IMR-90 (cell line): ENCODE results near the gene GATAD2A. TPM values are rescaled to one million over a fixed set of nuclear protein-coding genes. Genes with fewer than 3 reads are reported as not detected.

Source experiments
- ATAC-seq: fragments of 200-7000 bp; cut with Tn5 transposase; 2 replicates; pipeline ENCODE4 v1.9.1; 2020; ENCODE audit warnings: low read depth, mild to moderate bottlenecking, moderate library complexity
- BruUV-seq: library from RNA; stranded (reverse); fragments of 400-500 nt; replicated peaks from 2 replicates; lab custom pipeline; 2021; lab: Mats Ljungman, UMichigan
- CTCF ChIA-PET: fragments of 300-600 bp; formaldehyde crosslinking; extraction: SDS; loops from one replicate; lab custom pipeline; 2021; ENCODE audit warnings: antibody characterized with exemption; lab: Yijun Ruan, JAX
- POLR2A ChIA-PET: fragments of 300-600 bp; sonication (Branson Sonifier 250); formaldehyde crosslinking; loops from one replicate; lab custom pipeline; 2022; ENCODE audit warnings: antibody characterized with exemption; ENCODE audit not compliant: unreplicated experiment; lab: Charles Lee
- DNase-seq: peaks from one replicate; pipeline ENCODE4 v3.0.0; 2013
- H2AFZ ChIP-seq: replicated peaks from 2 replicates; pipeline ENCODE3; 2013; ENCODE audit warnings: low read length, mild to moderate bottlenecking; ENCODE audit not compliant: poor library complexity
- H2AK5ac ChIP-seq: 2 replicates; pipeline ENCODE4 v1.6.1; 2013; ENCODE audit warnings: low read depth, low read length, inconsistent platforms
- H2AK9ac ChIP-seq: replicated peaks from 2 replicates; pipeline ENCODE3; 2013; ENCODE audit warnings: mild to moderate bottlenecking, low read depth, low read length, moderate library complexity; ENCODE audit not compliant: poor library complexity
- H2BK120ac ChIP-seq: 2 replicates; pipeline ENCODE4 v1.6.1; 2013; ENCODE audit warnings: low read depth, low read length, inconsistent platforms
- H2BK15ac ChIP-seq: 3 replicates; pipeline ENCODE4 v1.6.1; 2013; ENCODE audit warnings: low read depth, low read length, inconsistent platforms
- H2BK20ac ChIP-seq: 2 replicates; pipeline ENCODE4 v1.6.1; 2013; ENCODE audit warnings: low read depth, mild to moderate bottlenecking, inconsistent platforms, low read length, moderate library complexity
- H2BK5ac ChIP-seq: 2 replicates; pipeline ENCODE4 v1.6.1; 2013; ENCODE audit warnings: mild to moderate bottlenecking, low read depth, low read length, inconsistent platforms; ENCODE audit not compliant: poor library complexity, severe bottlenecking
- H3K14ac ChIP-seq: replicated peaks from 2 replicates; pipeline ENCODE4 v1.6.1; 2013; ENCODE audit warnings: low read depth, low read length, inconsistent platforms
- H3K18ac ChIP-seq: 2 replicates; pipeline ENCODE4 v1.6.1; 2013; ENCODE audit warnings: low read depth, low read length, control low read depth
- H3K23ac ChIP-seq: 2 replicates; pipeline ENCODE4 v1.6.1; 2013; ENCODE audit warnings: low read depth, low read length, inconsistent platforms
- H3K27ac ChIP-seq: 2 replicates; pipeline ENCODE4 v1.5.1; 2013; ENCODE audit warnings: mild to moderate bottlenecking, control low read depth, low read length; ENCODE audit not compliant: insufficient read depth
- H3K27me3 ChIP-seq: 2 replicates; pipeline ENCODE4 v1.6.1; 2013; ENCODE audit warnings: low read length; ENCODE audit not compliant: control insufficient read depth, insufficient read depth
- H3K36me3 ChIP-seq: 2 replicates; pipeline ENCODE4 v1.6.1; 2013; ENCODE audit warnings: low read length, mixed read lengths; ENCODE audit not compliant: control insufficient read depth, insufficient read depth
- H3K4ac ChIP-seq: 2 replicates; pipeline ENCODE4 v1.6.1; 2013; ENCODE audit warnings: low read depth, low read length, inconsistent platforms
- H3K4me1 ChIP-seq: 2 replicates; pipeline ENCODE4 v1.6.1; 2013; ENCODE audit warnings: low read length, mixed read lengths; ENCODE audit not compliant: control insufficient read depth, insufficient read depth
- H3K4me2 ChIP-seq: 2 replicates; pipeline ENCODE4 v1.6.1; 2013; ENCODE audit warnings: low read depth, mild to moderate bottlenecking, control low read depth, low read length, moderate library complexity
- H3K4me3 ChIP-seq: 2 replicates; pipeline ENCODE4 v1.5.1; 2013; ENCODE audit warnings: low read depth, mild to moderate bottlenecking, control low read depth, low read length, moderate library complexity; ENCODE audit not compliant: insufficient read depth
- H3K56ac ChIP-seq: 2 replicates; pipeline ENCODE4 v1.6.1; 2013; ENCODE audit warnings: low read length, inconsistent platforms; ENCODE audit not compliant: insufficient read depth; ENCODE audit errors: extremely low read depth
- H3K79me1 ChIP-seq, 2 experiments: 2 replicates each; pipeline ENCODE4 v1.6.1; 2013; ENCODE audit warnings: low read length in 2 of 2, inconsistent platforms in 1 of 2, low read depth in 1 of 2
- H3K9ac ChIP-seq: 2 replicates; pipeline ENCODE4 v1.6.1; 2013; ENCODE audit warnings: low read depth, low read length, control low read depth
- H3K9me1 ChIP-seq: 2 replicates; pipeline ENCODE4 v1.6.1; 2013; ENCODE audit warnings: low read length, inconsistent platforms; ENCODE audit not compliant: insufficient read depth
- H3K9me3 ChIP-seq: 2 replicates; pipeline ENCODE4 v1.6.1; 2013; ENCODE audit warnings: low read length; ENCODE audit not compliant: control insufficient read depth, insufficient read depth
- H4K20me1 ChIP-seq: 2 replicates; pipeline ENCODE4 v1.6.1; 2013; ENCODE audit warnings: low read length, inconsistent platforms; ENCODE audit not compliant: insufficient read depth
- H4K5ac ChIP-seq: 2 replicates; pipeline ENCODE4 v1.6.1; 2013; ENCODE audit warnings: mild to moderate bottlenecking, low read depth, low read length, control low read depth
- H4K8ac ChIP-seq, 2 experiments: 2 replicates each; pipeline ENCODE4 v1.6.1; 2013; ENCODE audit warnings: low read depth in 2 of 2, low read length in 2 of 2, control low read depth in 1 of 2, inconsistent platforms in 1 of 2
- H4K91ac ChIP-seq: 2 replicates; pipeline ENCODE4 v1.6.1; 2013; ENCODE audit warnings: low read depth, low read length, inconsistent platforms; ENCODE audit not compliant: insufficient read depth
- BHLHE40 ChIP-seq: fragments of 150-350 bp; IDR thresholded peaks from 2 replicates; pipeline ENCODE4 v1.6.1; 2016; ENCODE audit warnings: mild to moderate bottlenecking, low read depth, low read length
- CTCF ChIP-seq: conservative IDR thresholded peaks from 2 replicates; pipeline ENCODE4 v1.5.1; 2012; ENCODE audit warnings: mild to moderate bottlenecking, low read depth, low read length, improper control_type of control experiment
- MAFK ChIP-seq: IDR thresholded peaks from 2 replicates; pipeline ENCODE4 v1.6.1; 2012; ENCODE audit warnings: low read depth, low read length, improper control_type of control experiment
- MAZ ChIP-seq: IDR thresholded peaks from 2 replicates; pipeline ENCODE4 v1.6.1; 2012; ENCODE audit warnings: low read depth, mild to moderate bottlenecking, low read length, improper control_type of control experiment, moderate library complexity, borderline replicate concordance
- NFE2L2 ChIP-seq: fragments of 150-350 bp; IDR thresholded peaks from 2 replicates; pipeline ENCODE4 v1.6.1; 2016; ENCODE audit warnings: low read depth, mild to moderate bottlenecking, low read length
- POLR2A ChIP-seq: IDR thresholded peaks from 2 replicates; pipeline ENCODE4 v1.6.1; 2012; ENCODE audit warnings: mild to moderate bottlenecking, low read depth, low read length
- RAD21 ChIP-seq: IDR thresholded peaks from 2 replicates; pipeline ENCODE4 v1.6.1; 2012; ENCODE audit warnings: low read length, improper control_type of control experiment
- USF2 ChIP-seq: fragments of 150-350 bp; IDR thresholded peaks from 2 replicates; pipeline ENCODE4 v1.6.1; 2017; ENCODE audit warnings: mild to moderate bottlenecking, antibody characterized with exemption, low read length, low read depth
- WGBS, 2 experiments: methylation state at CpG; one replicate each; pipeline versions ENCODE4 v1.1.5 to v1.1.7; 2013; ENCODE audit warnings: missing lambda C conversion rate in 2 of 2; ENCODE audit not compliant: insufficient read length in 1 of 2; ENCODE audit errors: extremely low coverage in 2 of 2; 5-methylcytosine and 5-hydroxymethylcytosine counted together
- dilution Hi-C: fragments of 300-500 bp; cut with HindIII; formaldehyde crosslinking; loops from one replicate; pipeline ENCODE4 v1.14.3; 2018; ENCODE audit warnings: low sequenced_read_pairs; ENCODE audit not compliant: unreplicated experiment
- in situ Hi-C: fragments of 300-500 bp; cut with MboI; formaldehyde crosslinking; loops from 3 replicates; pipeline ENCODE4 v1.14.3; 2019; ENCODE audit warnings: low sequenced_read_pairs, inconsistent platforms, mixed read lengths
- intact Hi-C: fragments of 100-400 bp; cut with micrococcal nuclease; formaldehyde crosslinking; loops from 2 replicates; pipeline ENCODE4 v1.10.0; 2022
- polyA plus RNA-seq, 3 experiments: library from polyadenylated mRNA; depleted of rRNA; stranded (reverse); fragments of >200 nt; gene quantifications; 2 replicates each; pipeline ENCODE4 v1.2.3, GENCODE V29; 2012; ENCODE audit warnings: low replicate concordance in 1 of 3
- total RNA-seq: library from RNA; depleted of rRNA; stranded (reverse); fragments of >200 nt; gene quantifications from 2 replicates; pipeline ENCODE4 v1.2.3, GENCODE V29; 2012

Gene GATAD2A
- total and polyA plus RNA-seq, 2 of the 4 experiments (the other 2 are of a cell fraction): 23.5 to 33.2 TPM

- Histone ChIP-seq H3K36me3 (no peaks in the 10 kb centered on the region), H3K56ac (no peak overlapping the region), H2AK9ac (peak overlapping the region; percentile 72), H4K91ac (no peak overlapping the region), H4K5ac (no peak overlapping the region), H2AK5ac (0 out of 2 replicates have a peak overlapping the region, but pooled peaks have one; percentile 14), H3K9me3 (no peaks in the 10 kb centered on the region), H3K9ac (no peak overlapping the region), H3K27me3 (no peaks in the 10 kb centered on the region), H2BK20ac (no peak overlapping the region), H3K4me3 (no peak overlapping the region), H3K14ac (no peak overlapping the region), H2BK120ac (no peak overlapping the region), H3K18ac (no peak overlapping the region), H2AFZ (peak overlapping the region; percentile 43), H3K23ac (no peak overlapping the region), H2BK5ac (no peak overlapping the region), H3K4ac (no peak overlapping the region), H3K4me1 (peaks cover 5% of the 10 kb centered on the region), H4K20me1 (no peaks in the 10 kb centered on the region), H2BK15ac (no peak overlapping the region), H3K9me1 (0 out of 2 replicates have a peak, but pooled peaks cover 3% of the 10 kb centered on the region), H3K79me1 (no peaks in the 10 kb centered on the region; a peak in 1 of 4 replicates), H3K4me2 (no peak overlapping the region), H3K27ac (no peak overlapping the region), H4K8ac (no peak overlapping the region)
- in situ Hi-C loops (loop anchor here (5.0 kb wide), 1 partner anchor 124 kb away; no protein-coding TSS in a partner anchor), dilution Hi-C loops (no loop called here), intact Hi-C loops (no loop called here)
- ChIA-PET POLR2A (no interaction called here), CTCF (interaction anchor here (0.9 kb wide), 1 partner anchor 121 kb away, joined by 4 read pairs; no protein-coding TSS in a partner anchor)
- WGBS, 2 experiments: 90% methylated on average over 4 of the region's 7 CpGs; no CpG with 5 or more reads in 1 of the 2 experiments
- no TSS peak for BruUV-seq
- ATAC-seq (no peak), DNase-seq (no peak)
- TF ChIP-seq RAD21: no peak
- TF ChIP-seq BHLHE40: no peak
- no peak for TF ChIP-seq POLR2A
- TF ChIP-seq CTCF: no peak
- TF ChIP-seq NFE2L2: no peak
- no peak for TF ChIP-seq USF2
- no peak for TF ChIP-seq MAFK
- TF ChIP-seq MAZ: no peak
Observed at GRCh38 chr19:19368087-19368486, 37.4 kb upstream of the GATAD2A start.
